H1 (cell line): ENCODE measurements around the gene ISG20L2. TPM values are rescaled to one million over a fixed set of nuclear protein-coding genes. Genes with fewer than 3 reads are reported as not detected.

Experiments
- CTCF ChIA-PET: fragments of 300-600 bp; sonication (Branson Sonifier 250); formaldehyde crosslinking; loops from one replicate; lab custom pipeline; 2021; ENCODE audit not compliant: partially characterized antibody; lab: Charles Lee
- POLR2A ChIA-PET: fragments of 300-600 bp; sonication (Branson Sonifier 250); formaldehyde crosslinking; loops from one replicate; lab custom pipeline; 2021; ENCODE audit warnings: inconsistent platforms; ENCODE audit not compliant: partially characterized antibody; lab: Charles Lee
- DNase-seq, 2 experiments: peaks; one replicate each; pipeline versions ENCODE4 v3.0.0 to v3.0.0-alpha.2; 2010 to 2022; ENCODE audit warnings: low spot score in 2 of 2, low read depth in 1 of 2, mixed read lengths in 1 of 2
- FAIRE-seq: peaks from 2 replicates; lab custom pipeline; 2011; peaks lifted over from hg19 to GRCh38; lab: Jason Lieb, UNC
- H2AFZ ChIP-seq: 2 replicates; pipeline ENCODE4 v1.8.1; 2012; ENCODE audit warnings: low read length, inconsistent platforms
- H2AK5ac ChIP-seq: 2 replicates; pipeline ENCODE4 v1.6.1; 2013; ENCODE audit warnings: low read depth, low read length
- H2BK120ac ChIP-seq: replicated peaks from 2 replicates; pipeline ENCODE3; 2013; ENCODE audit warnings: low read depth, low read length, inconsistent platforms
- H2BK12ac ChIP-seq: 2 replicates; pipeline ENCODE4 v1.6.1; 2013; ENCODE audit warnings: low read depth, low read length
- H2BK15ac ChIP-seq: 2 replicates; pipeline ENCODE4 v1.6.1; 2013; ENCODE audit warnings: low read length
- H2BK20ac ChIP-seq: 2 replicates; pipeline ENCODE4 v1.6.1; 2013; ENCODE audit warnings: low read length
- H2BK5ac ChIP-seq: 2 replicates; pipeline ENCODE4 v1.6.1; 2013; ENCODE audit warnings: low read depth, low read length
- H3K14ac ChIP-seq: 2 replicates; pipeline ENCODE4 v1.6.1; 2013; ENCODE audit warnings: inconsistent platforms; ENCODE audit not compliant: insufficient read length
- H3K18ac ChIP-seq: 2 replicates; pipeline ENCODE4 v1.6.1; 2013; ENCODE audit warnings: low read length; ENCODE audit errors: extremely low read depth
- H3K23ac ChIP-seq: 2 replicates; pipeline ENCODE4 v1.6.1; 2013; ENCODE audit warnings: inconsistent platforms; ENCODE audit not compliant: insufficient read length
- H3K23me2 ChIP-seq: 2 replicates; pipeline ENCODE4 v1.6.1; 2013; ENCODE audit warnings: low read depth, low read length
- H3K27ac ChIP-seq: 2 replicates; pipeline ENCODE4 v1.6.1; 2011; ENCODE audit warnings: low read depth, low read length, inconsistent platforms
- H3K27me3 ChIP-seq, 4 experiments: replicated peaks in 1 of 4; 1 replicate in 1 of 4; 2 replicates in 3 of 4; pipeline versions ENCODE4 v1.6.1 to v1.8.1; 2011 to 2013; ENCODE audit warnings: low read length in 3 of 4, mild to moderate bottlenecking in 3 of 4, inconsistent platforms in 2 of 4, mixed read lengths in 2 of 4, moderate library complexity in 1 of 4; ENCODE audit not compliant: control insufficient read depth in 3 of 4, insufficient read depth in 3 of 4; ENCODE audit errors: extremely low read depth in 1 of 4
- H3K36me3 ChIP-seq, 4 experiments: 2 replicates each; pipeline versions ENCODE4 v1.6.1 to v1.8.1; 2011 to 2013; ENCODE audit warnings: mild to moderate bottlenecking in 4 of 4, low read length in 3 of 4, moderate library complexity in 2 of 4, control low read depth in 1 of 4, inconsistent platforms in 1 of 4; ENCODE audit not compliant: insufficient read depth in 4 of 4, control insufficient read depth in 2 of 4
- H3K4ac ChIP-seq: replicated peaks from 2 replicates; pipeline ENCODE3; 2013; ENCODE audit warnings: low read length, low read depth, mixed read lengths, inconsistent platforms; ENCODE audit not compliant: insufficient read length
- H3K4me1 ChIP-seq, 4 experiments: replicated peaks in 1 of 4; 1 replicate in 1 of 4; 2 replicates in 3 of 4; pipeline versions ENCODE4 v1.6.1 to v1.8.1; 2011 to 2013; ENCODE audit warnings: low read length in 3 of 4, inconsistent platforms in 2 of 4, mixed read lengths in 1 of 4; ENCODE audit not compliant: insufficient read depth in 4 of 4, control insufficient read depth in 3 of 4
- H3K4me2 ChIP-seq, 2 experiments: 2 replicates each; pipeline versions ENCODE4 v1.6.1 to v1.8.1; 2011 to 2013; ENCODE audit warnings: low read depth in 2 of 2, low read length in 2 of 2, control low read depth in 1 of 2, inconsistent platforms in 1 of 2, mild to moderate bottlenecking in 1 of 2; ENCODE audit not compliant: insufficient read depth in 1 of 2
- H3K4me3 ChIP-seq, 4 experiments: fragments of 200-600, 300-600 bp in 1 of 4; sonication (generic), shearing (Covaris generic), sonication (Bioruptor Twin) in 1 of 4; 2 replicates each; pipeline versions ENCODE4 v1.5.1 to v1.8.1; 2011 to 2016; ENCODE audit warnings: low read length in 4 of 4, low read depth in 3 of 4, control low read depth in 2 of 4, inconsistent platforms in 2 of 4, mild to moderate bottlenecking in 2 of 4, mixed read lengths in 1 of 4, moderate library complexity in 1 of 4; ENCODE audit not compliant: insufficient read depth in 2 of 4; ENCODE audit errors: extremely low read depth in 1 of 4
- H3K56ac ChIP-seq: replicated peaks from 2 replicates; pipeline ENCODE3; 2013; ENCODE audit warnings: low read depth, mild to moderate bottlenecking, mixed read lengths, low read length, inconsistent platforms; ENCODE audit not compliant: insufficient read length
- H3K79me1 ChIP-seq: 2 replicates; pipeline ENCODE4 v1.6.1; 2013; ENCODE audit warnings: low read depth, low read length, control low read depth
- H3K79me2 ChIP-seq, 2 experiments: 2 replicates each; pipeline versions ENCODE4 v1.6.1 to v1.8.1; 2012 to 2013; ENCODE audit warnings: low read length in 2 of 2, mild to moderate bottlenecking in 2 of 2, inconsistent platforms in 1 of 2; ENCODE audit not compliant: insufficient read depth in 2 of 2, control insufficient read depth in 1 of 2
- H3K9ac ChIP-seq, 4 experiments: replicated peaks in 1 of 4; 1 replicate in 1 of 4; 2 replicates in 3 of 4; pipeline versions ENCODE4 v1.6.1 to v1.8.1; 2011 to 2013; ENCODE audit warnings: low read depth in 3 of 4, low read length in 3 of 4, control low read depth in 2 of 4, mild to moderate bottlenecking in 2 of 4, moderate library complexity in 2 of 4, inconsistent platforms in 1 of 4; ENCODE audit errors: extremely low read depth in 1 of 4
- H3K9me3 ChIP-seq, 2 experiments: 2 replicates each; pipeline versions ENCODE4 v1.6.1 to v1.8.1; 2012 to 2013; ENCODE audit warnings: mild to moderate bottlenecking in 2 of 2, moderate library complexity in 2 of 2, control low read depth in 1 of 2, inconsistent platforms in 1 of 2, low read depth in 1 of 2, low read length in 1 of 2, mixed read lengths in 1 of 2; ENCODE audit not compliant: insufficient read depth in 2 of 2
- H4K20me1 ChIP-seq, 2 experiments: replicated peaks in 1 of 2; 2 replicates each; pipeline versions ENCODE3 to v1.8.1; 2011 to 2013; ENCODE audit warnings: inconsistent platforms in 2 of 2, low read length in 2 of 2, mild to moderate bottlenecking in 1 of 2; ENCODE audit not compliant: insufficient read depth in 2 of 2, control insufficient read depth in 1 of 2
- H4K5ac ChIP-seq: 2 replicates; pipeline ENCODE4 v1.6.1; 2013; ENCODE audit warnings: low read length, low read depth, mixed read lengths, inconsistent platforms; ENCODE audit not compliant: insufficient read length
- H4K8ac ChIP-seq: 2 replicates; pipeline ENCODE4 v1.8.0; 2013; ENCODE audit warnings: mild to moderate bottlenecking, moderate library complexity, low read length, inconsistent platforms; ENCODE audit not compliant: insufficient read depth; ENCODE audit errors: extremely low read depth
- H4K91ac ChIP-seq: replicated peaks from 2 replicates; pipeline ENCODE3; 2013; ENCODE audit warnings: low read length, mixed read lengths, inconsistent platforms; ENCODE audit not compliant: insufficient read length
- BCL11A ChIP-seq, 2 experiments: IDR thresholded peaks; one replicate each; pipeline ENCODE4 v1.6.1; 2011; ENCODE audit warnings: low read depth in 2 of 2, low read length in 2 of 2, mild to moderate bottlenecking in 2 of 2
- GABPA ChIP-seq: IDR thresholded peaks from 2 replicates; pipeline ENCODE4 v1.6.1; 2011; ENCODE audit warnings: mild to moderate bottlenecking, low read length, moderate library complexity, borderline replicate concordance; ENCODE audit not compliant: insufficient read depth
- MAFK ChIP-seq: IDR thresholded peaks from 2 replicates; pipeline ENCODE4 v1.6.1; 2012; ENCODE audit warnings: low read depth, mild to moderate bottlenecking, improper control_type of control experiment, low read length
- RAD21 ChIP-seq, 2 experiments: IDR thresholded peaks in 1 of 2; conservative IDR thresholded peaks in 1 of 2; 2 replicates each; pipeline ENCODE4 v1.6.1; 2011; ENCODE audit warnings: low read depth in 2 of 2, low read length in 2 of 2, improper control_type of control experiment in 1 of 2, inconsistent platforms in 1 of 2, mild to moderate bottlenecking in 1 of 2, moderate library complexity in 1 of 2
- RFX5 ChIP-seq: IDR thresholded peaks from 2 replicates; pipeline ENCODE4 v1.6.1; 2011; ENCODE audit warnings: low read depth, low read length, improper control_type of control experiment, borderline replicate concordance
- TEAD4 ChIP-seq: IDR thresholded peaks from 2 replicates; pipeline ENCODE4 v1.6.1; 2012; ENCODE audit warnings: low read depth, low read length, inconsistent platforms, mixed read lengths
- WGBS, 2 experiments: shearing (Covaris generic) in 1 of 2; methylation state at CpG; one replicate each; pipeline versions ENCODE4 v1.1.6 to v1.1.7; 2013 to 2015; ENCODE audit warnings: low lambda C conversion rate in 2 of 2, mixed read lengths in 2 of 2, inconsistent platforms in 1 of 2, low coverage in 1 of 2, missing lambda C conversion rate in 1 of 2; ENCODE audit not compliant: insufficient replicate concordance in 2 of 2, insufficient coverage in 1 of 2, insufficient read length in 1 of 2; ENCODE audit errors: extremely low coverage in 1 of 2, missing lambda C conversion rate in 1 of 2; 5-methylcytosine and 5-hydroxymethylcytosine counted together
- polyA plus RNA-seq, 7 experiments: library from polyadenylated mRNA; depleted of rRNA in 3 of 7; stranded (reverse) in 5 of 7; unstranded in 2 of 7; fragments of >200 nt in 5 of 7; fragments of 200-250 nt in 2 of 7; gene quantifications; 1 replicate in 5 of 7; 2 replicates in 1 of 7; 4 replicates in 1 of 7; pipeline versions ENCODE4 v1.2.1 to v1.2.3, GENCODE V29; 2011 to 2013; ENCODE audit warnings: missing spikeins in 2 of 7, mixed read lengths in 2 of 7
- total RNA-seq: library from RNA; stranded (reverse); fragmentation: NEBNext Ultra II Directional; extraction: Animal tissue kit (Norgen Biotek cat#: 25700); gene quantifications from 2 replicates; pipeline ENCODE4 v1.2.1, GENCODE V29; 2021

ISG20L2 gene
- total and polyA plus RNA-seq, 2 of the 8 experiments (the other 6 are each of a cell fraction or from before 2014, with no cell fraction given) = 47.5 to 53.0 TPM

- DNase-seq = peak in 1 of 2 experiments; percentile 61
- CTCF ChIA-PET = interaction anchor here (0.6 to 66.0 kb wide), 20 partner anchors 5 to 266 kb away, joined by 3 to 4284 read pairs (median 4); partner anchors contain the start of genes BCAN, CRABP2, HAPLN2 and ISG20L2
- H3K36me3 ChIP-seq = no peaks in the 10 kb centered on the region
- TF ChIP-seq BCL11A (IDR thresholded peaks at IDR 0.05; ENCODE audit: low read depth in 2 of 2, low read length in 2 of 2) (no peak), RAD21 (IDR thresholded peaks at IDR 0.05 in 1 of 2, conservative IDR thresholded peaks at IDR 0.05 in 1 of 2; ENCODE audit: low read depth in 2 of 2, low read length in 2 of 2) (peak; percentile 41 to 53), RFX5 (no peak), GABPA (peak; percentile 27; the same call in 1 of the 2 replicates), MAFK (no peak), TEAD4 (no peak)
Measured at GRCh38 chr1:156682166-156682890, 46.2 kb downstream of the ISG20L2 start.

More at GRCh38 chr1:156682166-156682890, 46.2 kb downstream of the ISG20L2 start:
- POLR2A ChIA-PET = interaction anchor here (0.6 to 13.8 kb wide), 10 partner anchors 10 to 88 kb away, joined by 3 to 419 read pairs (median 6); partner anchors contain the start of gene CRABP2
- Histone ChIP-seq H3K4ac (no peak overlapping the region), H3K27ac (no peak overlapping the region), H2AK5ac (0 out of 2 replicates have a peak overlapping the region, but pooled peaks have one; percentile 9), H2BK120ac (no peak overlapping the region), H2BK15ac (0 out of 2 replicates have a peak overlapping the region, but pooled peaks have one; percentile 75), H3K23ac (no peak overlapping the region), H2BK5ac (no peak overlapping the region; the same call in 1 of the 2 replicates), H3K79me2 (no peaks in the 10 kb centered on the region), H3K56ac (no peak overlapping the region), H3K4me3 (no peak overlapping the region), H3K79me1 (no peaks in the 10 kb centered on the region), H3K9me3 (no peaks in the 10 kb centered on the region), H2AFZ (peak overlapping the region; percentile 31; the same call in 1 of the 2 replicates), H4K20me1 (no peaks in the 10 kb centered on the region), H3K27me3 (no peaks in the 10 kb centered on the region; a peak in 1 of 7 replicates), H3K14ac (no peak overlapping the region), H4K5ac (no peak overlapping the region), H3K9ac (no peak overlapping the region), H3K23me2 (no peaks in the 10 kb centered on the region; the same call in 1 of the 2 replicates), H4K8ac (no peak overlapping the region), H3K4me2 (no peak overlapping the region), H4K91ac (peak overlapping the region; percentile 75), H2BK20ac (no peak overlapping the region), H2BK12ac (peak overlapping the region; percentile 68; the same call in 1 of the 2 replicates), H3K4me1 (peaks cover 0 to 12% (median 3%) of the 10 kb centered on the region in 4 experiments; a peak in 4 of 7 replicates), H3K18ac (no peak overlapping the region; the same call in 1 of the 2 replicates)
- 79% methylated on average over 5 of the region's 5 CpGs; no CpG with 5 or more reads in 1 of the 2 experiments for WGBS, 2 experiments
- no peak for FAIRE-seq
